Neural cell (in vitro differentiated cells): ENCODE results near the gene KIF21B.

Experiments used
- EZH2 ChIP-seq: fragments of 200-600, 300-800 bp; shearing (Covaris generic), sonication (generic); IDR thresholded peaks from 2 replicates; pipeline ENCODE4 v1.6.1; 2014; ENCODE audit warnings: antibody characterized with exemption, low read length, borderline replicate concordance, mild to moderate bottlenecking; ENCODE audit not compliant: insufficient read depth, poor library complexity, severe bottlenecking
- POLR2AphosphoS5 ChIP-seq: IDR thresholded peaks from 2 replicates; pipeline ENCODE4 v1.6.1; 2012
- TF ChIP-seq, protein P1 (sequence below): fragments of 450-650 bp; IDR thresholded peaks from 2 replicates; pipeline ENCODE4 v1.5.1; 2014; ENCODE audit warnings: antibody characterized with exemption, mild to moderate bottlenecking, moderate library complexity; ENCODE audit not compliant: poor library complexity, severe bottlenecking

DNA sequence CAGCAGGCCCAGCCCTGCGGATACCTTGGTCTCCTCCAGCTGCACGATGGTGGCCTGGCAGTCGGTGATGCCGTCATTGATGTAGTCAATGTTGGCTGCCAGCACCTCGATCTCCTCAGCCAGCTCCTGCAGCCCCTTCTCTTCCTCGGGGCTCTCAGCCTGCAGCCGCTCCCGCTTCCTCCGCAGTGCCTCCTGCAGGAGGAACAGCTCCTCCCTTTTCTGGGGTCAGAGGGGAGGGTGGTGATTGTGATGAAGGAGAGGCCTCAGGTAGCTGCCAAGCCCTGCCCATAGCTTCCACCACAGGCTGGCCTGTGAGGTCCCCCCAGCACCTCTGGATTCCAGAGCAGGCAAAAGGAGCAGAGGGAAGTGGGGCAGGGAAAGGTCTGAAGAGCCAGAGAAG lies 33.4 kb downstream of the KIF21B start:
- TF ChIP-seq, protein P1, sequence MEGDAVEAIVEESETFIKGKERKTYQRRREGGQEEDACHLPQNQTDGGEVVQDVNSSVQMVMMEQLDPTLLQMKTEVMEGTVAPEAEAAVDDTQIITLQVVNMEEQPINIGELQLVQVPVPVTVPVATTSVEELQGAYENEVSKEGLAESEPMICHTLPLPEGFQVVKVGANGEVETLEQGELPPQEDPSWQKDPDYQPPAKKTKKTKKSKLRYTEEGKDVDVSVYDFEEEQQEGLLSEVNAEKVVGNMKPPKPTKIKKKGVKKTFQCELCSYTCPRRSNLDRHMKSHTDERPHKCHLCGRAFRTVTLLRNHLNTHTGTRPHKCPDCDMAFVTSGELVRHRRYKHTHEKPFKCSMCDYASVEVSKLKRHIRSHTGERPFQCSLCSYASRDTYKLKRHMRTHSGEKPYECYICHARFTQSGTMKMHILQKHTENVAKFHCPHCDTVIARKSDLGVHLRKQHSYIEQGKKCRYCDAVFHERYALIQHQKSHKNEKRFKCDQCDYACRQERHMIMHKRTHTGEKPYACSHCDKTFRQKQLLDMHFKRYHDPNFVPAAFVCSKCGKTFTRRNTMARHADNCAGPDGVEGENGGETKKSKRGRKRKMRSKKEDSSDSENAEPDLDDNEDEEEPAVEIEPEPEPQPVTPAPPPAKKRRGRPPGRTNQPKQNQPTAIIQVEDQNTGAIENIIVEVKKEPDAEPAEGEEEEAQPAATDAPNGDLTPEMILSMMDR, result no peak
- TF ChIP-seq EZH2 (no peak), POLR2AphosphoS5 (no peak)
